Gastroesophageal sphincter (tissue), 4 donors: ENCODE data around the gene GRIP1. TPM values are rescaled to one million over a fixed set of nuclear protein-coding genes. Genes with fewer than 3 reads are reported as not detected.

Experiments used
- ATAC-seq: fragments of 150-250 bp; one replicate; pipeline ENCODE4 v1.9.1; 2016; ENCODE audit warnings: mild to moderate bottlenecking, moderate library complexity
- H3K27ac ChIP-seq, 4 donors: fragments of 200-600 bp; sonication (generic) in 3 of 4; 1 replicate in 3 of 4; 2 replicates in 1 of 4; pipeline ENCODE4 v1.5.1; 2016 to 2019
- H3K27me3 ChIP-seq: fragments of 200-600 bp; sonication (generic); one replicate; pipeline ENCODE4 v1.5.1; 2019
- H3K36me3 ChIP-seq, 2 donors: fragments of 200-600 bp; sonication (generic); one replicate each; pipeline ENCODE4 v1.5.1; 2019; ENCODE audit warnings: control low read depth in 1 of 2
- H3K4me1 ChIP-seq, 3 donors: fragments of 200-600 bp; sonication (generic); 1 replicate in 2 of 3; 2 replicates in 1 of 3; pipeline ENCODE4 v1.5.1; 2016 to 2019; ENCODE audit warnings: control low read depth in 2 of 3
- H3K4me3 ChIP-seq, 2 donors: fragments of 200-600 bp; sonication (generic); one replicate each; pipeline ENCODE4 v1.5.1; 2019; ENCODE audit warnings: mild to moderate bottlenecking in 1 of 2, moderate library complexity in 1 of 2
- H3K9me3 ChIP-seq, 3 donors: fragments of 200-600 bp; sonication (generic); one replicate each; pipeline ENCODE4 v1.5.1; 2017 to 2019; ENCODE audit warnings: control low read depth in 2 of 3
- CTCF ChIP-seq, 4 experiments: fragments of 200-600 bp in 2 of 4; fragments of 450-650 bp in 2 of 4; sonication (generic) in 1 of 4; IDR thresholded peaks; one replicate each; pipeline ENCODE4 v1.5.1; 2017 to 2019; ENCODE audit warnings: antibody characterized with exemption in 4 of 4, mild to moderate bottlenecking in 2 of 4, moderate library complexity in 2 of 4
- EP300 ChIP-seq: sonication (generic); formaldehyde crosslinking; IDR thresholded peaks from one replicate; pipeline ENCODE4 v1.6.1; 2017; ENCODE audit warnings: antibody characterized with exemption, mild to moderate bottlenecking
- POLR2A ChIP-seq, 2 donors: fragments of 450-650 bp; IDR thresholded peaks; one replicate each; pipeline ENCODE4 v1.6.1; 2017; ENCODE audit warnings: antibody characterized with exemption in 2 of 2, mild to moderate bottlenecking in 2 of 2, moderate library complexity in 1 of 2
- POLR2AphosphoS5 ChIP-seq: sonication (generic); formaldehyde crosslinking; IDR thresholded peaks from one replicate; pipeline ENCODE4 v1.6.1; 2017; ENCODE audit warnings: antibody characterized with exemption
- WGBS, 2 donors: methylation state at CpG; one replicate each; pipeline ENCODE4 v1.1.5; 2018; ENCODE audit warnings: low coverage in 1 of 2; 5-methylcytosine and 5-hydroxymethylcytosine counted together
- total RNA-seq, 4 donors: library from RNA; depleted of rRNA; stranded (reverse); fragments of >200 nt; gene quantifications; one replicate each; pipeline ENCODE4 v1.1.0, GENCODE V29; 2016

The GRIP1 gene
- total RNA-seq, 4 donors from 2014 or later, result 6.8 to 17.8 (median 11.6) TPM

- Histone ChIP-seq H3K27me3 (no peaks in the 10 kb centered on the region), H3K36me3 (no peaks in the 10 kb centered on the region), H3K9me3 (no peaks in the 10 kb centered on the region), H3K27ac (no peak overlapping the region), H3K4me3 (no peak overlapping the region), H3K4me1 (no peaks in the 10 kb centered on the region)
- no peak for ATAC-seq
- 86 to 97% methylated on average over 4 of the region's 4 CpGs for WGBS, 2 donors
- TF ChIP-seq POLR2A (IDR thresholded peaks at IDR 0.05), result no peak
- no peak for TF ChIP-seq EP300
- no peak for TF ChIP-seq CTCF (IDR thresholded peaks at IDR 0.05)
- no peak for TF ChIP-seq POLR2AphosphoS5
Measured at GRCh38 chr12:66447643-66448042, 231.2 kb downstream of the GRIP1 start.

GRCh38 chr12:66446276-66446675 lies 232.6 kb downstream of the GRIP1 start:
- TF ChIP-seq POLR2AphosphoS5 (no peak), CTCF (IDR thresholded peaks at IDR 0.05) (no peak), EP300 (no peak), POLR2A (IDR thresholded peaks at IDR 0.05) (no peak)
- no peaks in the 10 kb centered on the region for H3K9me3 ChIP-seq
- no peaks in the 10 kb centered on the region for H3K4me1 ChIP-seq
- no peak overlapping the region for H3K4me3 ChIP-seq
- no peaks in the 10 kb centered on the region for H3K27me3 ChIP-seq
- H3K36me3 ChIP-seq, result no peaks in the 10 kb centered on the region
- no peak for ATAC-seq
- no peak overlapping the region for H3K27ac ChIP-seq
- WGBS, 2 donors, result 83 to 100% methylated on average over 2 of the region's 2 CpGs

DNA sequence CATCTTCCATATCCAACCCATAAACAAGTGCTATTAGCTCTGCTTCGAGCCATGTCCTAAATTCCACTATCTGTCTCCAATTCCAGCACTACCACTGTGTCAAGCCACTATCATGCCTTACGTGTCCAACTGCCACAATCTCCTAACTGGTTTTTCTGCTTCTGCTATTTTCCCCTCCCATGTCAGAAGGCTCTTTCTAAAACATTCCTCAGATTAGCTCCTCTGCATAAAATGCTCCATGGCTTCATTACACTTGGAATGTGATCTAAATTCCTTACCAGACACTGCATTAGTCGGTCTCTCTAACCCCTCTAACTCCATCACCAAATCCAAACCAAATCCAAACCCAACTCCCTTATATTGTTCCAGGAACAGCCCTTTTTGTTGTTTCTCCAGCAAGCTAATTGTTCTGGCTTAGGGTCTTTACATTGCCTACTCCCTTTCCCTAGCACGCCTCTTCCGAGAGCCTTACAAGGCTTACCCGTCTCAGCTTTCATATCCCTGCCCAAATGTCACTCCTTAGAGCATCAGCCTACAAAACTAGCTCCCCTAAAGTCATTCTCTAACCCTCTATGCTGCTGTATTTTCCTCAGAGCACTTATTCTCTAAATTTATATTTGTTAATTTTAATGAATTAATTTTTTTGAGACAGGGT lies 236.8 kb downstream of the GRIP1 start:
- Histone ChIP-seq H3K4me3 (no peak overlapping the region), H3K4me1 (no peaks in the 10 kb centered on the region), H3K36me3 (no peaks in the 10 kb centered on the region), H3K27me3 (no peaks in the 10 kb centered on the region), H3K9me3 (no peaks in the 10 kb centered on the region), H3K27ac (no peak overlapping the region)
- 88 to 91% methylated on average over 6 of the region's 6 CpGs for WGBS, 2 donors
- no peak for ATAC-seq
- TF ChIP-seq POLR2AphosphoS5, result no peak
- no peak for TF ChIP-seq EP300
- TF ChIP-seq POLR2A (IDR thresholded peaks at IDR 0.05), result no peak
- no peak for TF ChIP-seq CTCF (IDR thresholded peaks at IDR 0.05)

GRCh38 chr12:66438601-66439000 lies 240.3 kb downstream of the GRIP1 start:
- no peak for ATAC-seq
- TF ChIP-seq EP300 (no peak), POLR2AphosphoS5 (no peak), POLR2A (IDR thresholded peaks at IDR 0.05) (no peak), CTCF (IDR thresholded peaks at IDR 0.05) (no peak)
- Histone ChIP-seq H3K9me3 (no peaks in the 10 kb centered on the region), H3K36me3 (no peaks in the 10 kb centered on the region), H3K27ac (no peak overlapping the region), H3K4me3 (no peak overlapping the region), H3K27me3 (no peaks in the 10 kb centered on the region), H3K4me1 (no peaks in the 10 kb centered on the region)
- 33% methylated on average over 1 of the region's 1 CpG; no CpG with 5 or more reads in 1 of the 2 donors for WGBS, 2 donors

DNA sequence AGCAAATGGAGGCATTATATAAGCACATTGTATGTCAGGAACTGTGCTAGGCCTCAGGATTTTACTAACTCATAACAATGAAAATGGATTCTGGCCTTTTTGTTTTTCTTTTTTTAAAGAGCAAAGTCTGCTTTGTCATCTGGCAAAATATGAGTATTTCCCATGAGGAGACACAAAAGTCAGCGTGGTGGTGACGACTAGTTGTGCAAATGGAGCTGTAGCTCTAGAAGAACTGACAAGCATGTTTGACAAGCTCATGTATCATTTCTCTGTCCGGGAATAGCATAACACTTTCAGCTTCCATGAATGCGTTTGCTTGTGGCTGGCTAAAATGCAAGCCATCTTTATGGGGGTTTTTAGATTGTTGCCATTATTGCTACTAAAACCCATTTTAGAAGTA lies 248.8 kb downstream of the GRIP1 start:
- H3K27me3 ChIP-seq, result no peaks in the 10 kb centered on the region
- no peaks in the 10 kb centered on the region for H3K36me3 ChIP-seq
- no peak overlapping the region for H3K4me3 ChIP-seq
- 78 to 91% methylated on average over 2 to 4 of the region's 4 CpGs for WGBS, 2 donors
- no peaks in the 10 kb centered on the region for H3K9me3 ChIP-seq
- H3K4me1 ChIP-seq, result no peaks in the 10 kb centered on the region
- H3K27ac ChIP-seq, result no peak overlapping the region
- TF ChIP-seq POLR2AphosphoS5, result no peak
- TF ChIP-seq EP300, result no peak
- no peak for TF ChIP-seq CTCF (IDR thresholded peaks at IDR 0.05)
- TF ChIP-seq POLR2A (IDR thresholded peaks at IDR 0.05), result no peak
- no peak for ATAC-seq
